Transverse colon (tissue), 3 donors: ENCODE results near the gene C5orf46.

Experiments used
- POLR2A ChIP-seq: fragments of 450-650 bp; IDR thresholded peaks from one replicate; pipeline ENCODE4 v1.6.1; 2016; ENCODE audit warnings: antibody characterized with exemption, mild to moderate bottlenecking, moderate library complexity
- TF ChIP-seq, protein P1 (sequence below), 5 experiments: fragments of 200-600 bp in 3 of 5; fragments of 450-650 bp in 2 of 5; sonication (generic) in 3 of 5; IDR thresholded peaks; 1 replicate in 2 of 5; 2 replicates in 3 of 5; pipeline ENCODE4 v1.5.1; 2016 to 2017; ENCODE audit warnings: antibody characterized with exemption in 5 of 5, inconsistent platforms in 3 of 5, mild to moderate bottlenecking in 2 of 5, moderate library complexity in 1 of 5

DNA sequence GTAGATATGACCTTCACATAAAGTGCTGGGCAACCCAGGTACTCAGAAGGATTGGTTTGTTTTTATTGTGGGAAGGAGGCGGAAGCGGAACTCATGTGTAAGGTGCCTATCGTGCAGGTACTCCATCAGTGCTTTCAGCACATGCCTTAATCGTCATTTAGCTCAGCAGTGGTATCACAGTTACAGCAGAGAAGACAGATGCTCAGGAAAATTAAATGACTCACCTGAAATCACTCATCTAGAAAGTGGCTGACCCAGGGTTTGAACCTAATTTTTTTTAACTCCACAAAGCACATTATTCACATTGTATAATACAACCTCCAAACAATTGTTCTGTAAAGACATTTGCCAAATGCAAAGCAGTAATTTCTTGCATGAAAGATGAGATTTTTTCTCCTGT lies 2.2 kb downstream of the C5orf46 start:
- TF ChIP-seq POLR2A, result no peak
- TF ChIP-seq, protein P1, sequence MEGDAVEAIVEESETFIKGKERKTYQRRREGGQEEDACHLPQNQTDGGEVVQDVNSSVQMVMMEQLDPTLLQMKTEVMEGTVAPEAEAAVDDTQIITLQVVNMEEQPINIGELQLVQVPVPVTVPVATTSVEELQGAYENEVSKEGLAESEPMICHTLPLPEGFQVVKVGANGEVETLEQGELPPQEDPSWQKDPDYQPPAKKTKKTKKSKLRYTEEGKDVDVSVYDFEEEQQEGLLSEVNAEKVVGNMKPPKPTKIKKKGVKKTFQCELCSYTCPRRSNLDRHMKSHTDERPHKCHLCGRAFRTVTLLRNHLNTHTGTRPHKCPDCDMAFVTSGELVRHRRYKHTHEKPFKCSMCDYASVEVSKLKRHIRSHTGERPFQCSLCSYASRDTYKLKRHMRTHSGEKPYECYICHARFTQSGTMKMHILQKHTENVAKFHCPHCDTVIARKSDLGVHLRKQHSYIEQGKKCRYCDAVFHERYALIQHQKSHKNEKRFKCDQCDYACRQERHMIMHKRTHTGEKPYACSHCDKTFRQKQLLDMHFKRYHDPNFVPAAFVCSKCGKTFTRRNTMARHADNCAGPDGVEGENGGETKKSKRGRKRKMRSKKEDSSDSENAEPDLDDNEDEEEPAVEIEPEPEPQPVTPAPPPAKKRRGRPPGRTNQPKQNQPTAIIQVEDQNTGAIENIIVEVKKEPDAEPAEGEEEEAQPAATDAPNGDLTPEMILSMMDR (IDR thresholded peaks at IDR 0.05), result no peak
